WERI-Rb-1 (cell line): ENCODE measurements around the gene MCM7.
A peak's percentile ranks its signal among the peaks of the same experiment; 100 is the strongest.

ENCODE experiments used
- DNase-seq: peaks from one replicate; pipeline ENCODE4 v3.0.0-alpha.2; 2020
- H3K27ac ChIP-seq: fragments of 250-450 bp; sonication (Bioruptor Pico); 2 replicates; pipeline ENCODE4 v1.5.1; 2020; ENCODE audit warnings: mild to moderate bottlenecking, moderate library complexity
- H3K27me3 ChIP-seq: fragments of 250-450 bp; sonication (Bioruptor Pico); 2 replicates; pipeline ENCODE4 v1.5.1; 2021; ENCODE audit warnings: mild to moderate bottlenecking, low read depth, moderate library complexity; ENCODE audit not compliant: insufficient read depth, severe bottlenecking
- H3K36me3 ChIP-seq: fragments of 250-450 bp; sonication (Bioruptor Pico); 2 replicates; pipeline ENCODE4 v1.5.1; 2020; ENCODE audit warnings: mild to moderate bottlenecking, moderate library complexity
- H3K4me3 ChIP-seq: 2 replicates; pipeline ENCODE4 v1.5.1; 2011; ENCODE audit warnings: low read depth, mild to moderate bottlenecking, control low read depth, low read length
- H3K9me3 ChIP-seq: fragments of 250-450 bp; sonication (Bioruptor Pico); 2 replicates; pipeline ENCODE4 v1.5.1; 2021; ENCODE audit warnings: mild to moderate bottlenecking, moderate library complexity; ENCODE audit not compliant: severe bottlenecking
- TF ChIP-seq, protein P1 (sequence below): IDR thresholded peaks from 2 replicates; pipeline ENCODE4 v1.5.1; 2011; ENCODE audit warnings: low read depth, mild to moderate bottlenecking, control low read depth, inconsistent platforms, low read length

MCM7 gene

DNA sequence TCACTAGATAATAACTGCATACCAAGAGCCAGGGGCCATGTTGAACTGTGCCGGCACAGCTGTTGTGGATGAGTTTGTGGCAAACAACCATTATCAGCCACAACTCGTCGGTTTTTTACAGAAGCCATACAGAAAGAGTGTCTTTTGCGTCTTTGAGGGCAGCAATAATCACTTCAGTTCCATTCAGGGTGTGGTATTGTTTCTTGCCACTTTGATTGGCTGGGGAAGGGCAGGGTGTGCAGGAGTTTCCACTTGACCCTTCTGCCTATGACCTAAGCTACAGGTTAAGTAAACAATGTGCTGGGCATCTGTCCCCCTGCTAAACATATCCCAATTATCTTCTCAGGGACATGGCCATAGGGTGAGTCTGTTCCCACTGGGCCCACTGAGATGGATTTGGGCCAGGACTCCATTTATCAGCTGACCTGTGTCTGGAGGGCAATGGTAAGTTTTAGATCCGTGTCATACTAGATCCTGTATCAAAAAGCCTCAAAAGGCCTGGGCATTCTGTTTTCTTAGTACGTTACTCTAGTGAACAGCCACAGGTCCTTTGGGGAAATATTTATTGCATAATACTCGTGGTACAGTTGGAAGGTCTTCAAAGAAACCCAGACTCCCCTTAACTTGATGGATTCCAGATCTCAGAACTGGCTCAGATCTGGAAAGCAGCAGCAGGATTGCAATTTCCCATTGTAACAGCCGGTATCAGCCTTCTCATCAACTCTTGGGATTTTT, 35.6 kb downstream of the MCM7 start:
- Histone ChIP-seq H3K9me3 (peaks cover 5% of the 10 kb centered on the region), H3K36me3 (peaks cover 67% of the 10 kb centered on the region), H3K27ac (no peak overlapping the region), H3K27me3 (no peaks in the 10 kb centered on the region), H3K4me3 (no peak overlapping the region)
- DNase-seq: no peak
- TF ChIP-seq, protein P1, sequence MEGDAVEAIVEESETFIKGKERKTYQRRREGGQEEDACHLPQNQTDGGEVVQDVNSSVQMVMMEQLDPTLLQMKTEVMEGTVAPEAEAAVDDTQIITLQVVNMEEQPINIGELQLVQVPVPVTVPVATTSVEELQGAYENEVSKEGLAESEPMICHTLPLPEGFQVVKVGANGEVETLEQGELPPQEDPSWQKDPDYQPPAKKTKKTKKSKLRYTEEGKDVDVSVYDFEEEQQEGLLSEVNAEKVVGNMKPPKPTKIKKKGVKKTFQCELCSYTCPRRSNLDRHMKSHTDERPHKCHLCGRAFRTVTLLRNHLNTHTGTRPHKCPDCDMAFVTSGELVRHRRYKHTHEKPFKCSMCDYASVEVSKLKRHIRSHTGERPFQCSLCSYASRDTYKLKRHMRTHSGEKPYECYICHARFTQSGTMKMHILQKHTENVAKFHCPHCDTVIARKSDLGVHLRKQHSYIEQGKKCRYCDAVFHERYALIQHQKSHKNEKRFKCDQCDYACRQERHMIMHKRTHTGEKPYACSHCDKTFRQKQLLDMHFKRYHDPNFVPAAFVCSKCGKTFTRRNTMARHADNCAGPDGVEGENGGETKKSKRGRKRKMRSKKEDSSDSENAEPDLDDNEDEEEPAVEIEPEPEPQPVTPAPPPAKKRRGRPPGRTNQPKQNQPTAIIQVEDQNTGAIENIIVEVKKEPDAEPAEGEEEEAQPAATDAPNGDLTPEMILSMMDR: no peak

DNA sequence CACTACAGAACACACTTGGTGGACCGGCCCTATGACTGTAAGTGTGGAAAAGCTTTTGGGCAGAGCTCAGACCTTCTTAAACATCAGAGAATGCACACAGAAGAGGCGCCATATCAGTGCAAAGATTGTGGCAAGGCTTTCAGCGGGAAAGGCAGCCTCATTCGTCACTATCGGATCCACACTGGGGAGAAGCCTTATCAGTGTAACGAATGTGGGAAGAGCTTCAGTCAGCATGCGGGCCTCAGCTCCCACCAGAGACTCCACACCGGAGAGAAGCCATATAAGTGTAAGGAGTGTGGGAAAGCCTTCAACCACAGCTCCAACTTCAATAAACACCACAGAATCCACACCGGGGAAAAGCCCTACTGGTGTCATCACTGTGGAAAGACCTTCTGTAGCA, 37.0 kb downstream of the MCM7 start:
- peaks cover 63% of the 10 kb centered on the region for H3K36me3 ChIP-seq
- no peak for DNase-seq

GRCh38 chr7:100063376-100063775, 37.8 kb downstream of the MCM7 start:
- H3K36me3 ChIP-seq: peaks cover 61% of the 10 kb centered on the region
- TF ChIP-seq, protein P1: no peak

More for the DNA sequence above, 37.0 kb downstream of the MCM7 start:
- Histone ChIP-seq H3K27me3 (no peaks in the 10 kb centered on the region), H3K27ac (peak overlapping the region; percentile 29; the same call in 1 of the 2 replicates), H3K4me3 (no peak overlapping the region), H3K9me3 (no peaks in the 10 kb centered on the region)
- TF ChIP-seq, protein P1: no peak

GRCh38 chr7:100061518-100062193, 39.5 kb downstream of the MCM7 start:
- no peak for DNase-seq
- TF ChIP-seq, protein P1: no peak
- no peak overlapping the region for H3K4me3 ChIP-seq
- no peaks in the 10 kb centered on the region for H3K9me3 ChIP-seq
- no peak overlapping the region for H3K27ac ChIP-seq
- peaks cover 64% of the 10 kb centered on the region for H3K36me3 ChIP-seq
- H3K27me3 ChIP-seq: no peaks in the 10 kb centered on the region

More at GRCh38 chr7:100063376-100063775, 37.8 kb downstream of the MCM7 start:
- no peak overlapping the region for H3K27ac ChIP-seq
- H3K9me3 ChIP-seq: no peaks in the 10 kb centered on the region
- H3K27me3 ChIP-seq: no peaks in the 10 kb centered on the region
- no peak overlapping the region for H3K4me3 ChIP-seq
- no peak for DNase-seq

- Histone ChIP-seq H3K27ac (no peak overlapping the region), H3K36me3 (peaks cover 47% of the 10 kb centered on the region), H3K27me3 (no peaks in the 10 kb centered on the region), H3K4me3 (no peak overlapping the region), H3K9me3 (no peaks in the 10 kb centered on the region)
- TF ChIP-seq, protein P1: no peak
- no peak for DNase-seq
Observed at GRCh38 chr7:100059251-100059739, 41.9 kb downstream of the MCM7 start.
